ENCODE results near the gene RAPH1. TPM values are rescaled to one million over a fixed set of nuclear protein-coding genes. Genes with fewer than 3 reads are reported as not detected.

The RAPH1 gene
- total and polyA plus RNA-seq, 7 donors, result 4.8 to 19.9 (median 11.8) TPM

DNA sequence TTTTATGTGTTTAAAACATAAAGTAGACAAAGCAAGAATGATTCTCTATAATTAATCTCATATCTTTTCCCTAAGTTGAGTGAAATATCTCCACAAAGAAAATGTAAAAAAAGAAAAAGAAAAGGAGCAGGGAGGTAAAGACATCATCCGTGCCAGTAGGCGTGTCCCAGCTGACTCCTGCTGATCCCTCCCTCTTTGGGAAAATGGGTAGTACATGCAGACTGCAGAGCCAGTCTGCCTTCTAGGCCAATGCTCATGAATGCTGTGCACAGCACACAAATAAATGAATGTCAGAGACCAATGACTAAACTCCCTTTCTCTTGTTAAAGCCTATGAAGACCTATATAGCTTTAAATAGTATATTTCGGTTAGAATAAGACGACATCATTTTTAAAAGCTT lies 64.7 kb downstream of the RAPH1 start:
- intact Hi-C loops (cut with DNase I), result no loop called here
- TF ChIP-seq EP300 (IDR thresholded peaks at IDR 0.05) (no peak), POLR2A (IDR thresholded peaks at IDR 0.05) (no peak), POLR2AphosphoS5 (IDR thresholded peaks at IDR 0.05) (no peak)
- TF ChIP-seq, protein P1, sequence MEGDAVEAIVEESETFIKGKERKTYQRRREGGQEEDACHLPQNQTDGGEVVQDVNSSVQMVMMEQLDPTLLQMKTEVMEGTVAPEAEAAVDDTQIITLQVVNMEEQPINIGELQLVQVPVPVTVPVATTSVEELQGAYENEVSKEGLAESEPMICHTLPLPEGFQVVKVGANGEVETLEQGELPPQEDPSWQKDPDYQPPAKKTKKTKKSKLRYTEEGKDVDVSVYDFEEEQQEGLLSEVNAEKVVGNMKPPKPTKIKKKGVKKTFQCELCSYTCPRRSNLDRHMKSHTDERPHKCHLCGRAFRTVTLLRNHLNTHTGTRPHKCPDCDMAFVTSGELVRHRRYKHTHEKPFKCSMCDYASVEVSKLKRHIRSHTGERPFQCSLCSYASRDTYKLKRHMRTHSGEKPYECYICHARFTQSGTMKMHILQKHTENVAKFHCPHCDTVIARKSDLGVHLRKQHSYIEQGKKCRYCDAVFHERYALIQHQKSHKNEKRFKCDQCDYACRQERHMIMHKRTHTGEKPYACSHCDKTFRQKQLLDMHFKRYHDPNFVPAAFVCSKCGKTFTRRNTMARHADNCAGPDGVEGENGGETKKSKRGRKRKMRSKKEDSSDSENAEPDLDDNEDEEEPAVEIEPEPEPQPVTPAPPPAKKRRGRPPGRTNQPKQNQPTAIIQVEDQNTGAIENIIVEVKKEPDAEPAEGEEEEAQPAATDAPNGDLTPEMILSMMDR (IDR thresholded peaks at IDR 0.05), result no peak
- 52 to 81% methylated on average over 4 of the region's 4 CpGs for WGBS, 2 donors
- Histone ChIP-seq H3K36me3 (no peaks in the 10 kb centered on the region), H3K9me3 (no peaks in the 10 kb centered on the region), H3K4me3 (no peak overlapping the region), H3K4me1 (peaks cover 0 to 14% (median 4%) of the 10 kb centered on the region in 4 donors), H3K27ac (no peak overlapping the region), H3K27me3 (no peaks in the 10 kb centered on the region)
- no peak for DNase-seq

DNA sequence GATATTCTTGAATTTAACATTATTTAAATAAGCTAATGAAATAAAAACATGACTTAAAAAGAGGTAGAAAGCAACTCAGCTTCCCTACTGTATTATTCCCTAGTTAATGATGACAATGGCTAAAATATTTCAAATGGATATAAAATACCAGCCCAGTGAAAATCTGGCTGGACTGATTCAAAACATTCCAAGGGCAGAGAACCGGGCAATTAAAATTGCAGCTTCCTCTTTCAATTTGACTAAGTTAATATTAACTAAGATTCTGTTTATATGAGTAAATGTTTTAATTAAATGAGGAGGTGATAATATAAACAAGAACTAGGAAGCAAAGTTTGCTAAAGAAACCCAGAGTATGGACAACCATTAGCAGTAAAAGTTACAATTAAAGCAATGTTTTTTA lies 65.6 kb downstream of the RAPH1 start:
- no peaks in the 10 kb centered on the region for H3K36me3 ChIP-seq
- H3K27ac ChIP-seq, result no peak overlapping the region
- no peaks in the 10 kb centered on the region for H3K27me3 ChIP-seq
- no peak for DNase-seq
- TF ChIP-seq POLR2A (IDR thresholded peaks at IDR 0.05) (no peak), POLR2AphosphoS5 (IDR thresholded peaks at IDR 0.05) (no peak), EP300 (IDR thresholded peaks at IDR 0.05) (no peak)
- TF ChIP-seq, protein P1 (IDR thresholded peaks at IDR 0.05), result no peak
- intact Hi-C loops (cut with DNase I), result no loop called here
- H3K9me3 ChIP-seq, result no peaks in the 10 kb centered on the region
- WGBS, 2 donors, result 3 to 36% methylated on average over 1 of the region's 1 CpG
- H3K4me1 ChIP-seq, result peaks cover 0 to 14% (median 4%) of the 10 kb centered on the region in 4 donors
- no peak overlapping the region for H3K4me3 ChIP-seq

DNA sequence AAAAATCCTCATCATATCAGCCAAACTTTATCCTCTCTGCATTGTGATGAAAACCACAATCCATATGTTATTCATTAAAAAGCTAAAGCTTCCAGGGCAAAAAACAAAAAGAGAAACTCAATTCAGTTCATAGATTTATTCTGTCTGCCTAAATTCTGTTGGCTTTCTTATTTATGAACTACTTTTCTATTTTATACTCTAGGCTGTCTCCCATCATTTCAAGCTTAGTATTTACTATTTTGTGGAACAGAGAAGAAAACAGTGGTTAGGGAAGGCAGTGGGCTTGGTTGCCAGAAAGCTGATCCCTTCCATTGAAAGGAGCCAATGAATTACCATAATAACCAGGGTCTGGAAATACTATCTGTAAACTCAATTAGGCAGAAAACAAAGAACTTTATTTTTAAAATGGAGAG lies 71.8 kb downstream of the RAPH1 start:
- Histone ChIP-seq H3K27me3 (no peaks in the 10 kb centered on the region), H3K4me3 (no peak overlapping the region), H3K27ac (no peak overlapping the region), H3K4me1 (peaks cover 0 to 2% (median 0%) of the 10 kb centered on the region in 4 donors), H3K9me3 (no peaks in the 10 kb centered on the region), H3K36me3 (peaks cover 0 to 25% (median 6%) of the 10 kb centered on the region in 4 donors)
- no peak for TF ChIP-seq EP300 (IDR thresholded peaks at IDR 0.05)
- TF ChIP-seq POLR2A (IDR thresholded peaks at IDR 0.05), result no peak
- no peak for TF ChIP-seq POLR2AphosphoS5 (IDR thresholded peaks at IDR 0.05)
- TF ChIP-seq, protein P1 (IDR thresholded peaks at IDR 0.05), result no peak
- no peak for DNase-seq
- intact Hi-C loops (cut with DNase I), result no loop called here

DNA sequence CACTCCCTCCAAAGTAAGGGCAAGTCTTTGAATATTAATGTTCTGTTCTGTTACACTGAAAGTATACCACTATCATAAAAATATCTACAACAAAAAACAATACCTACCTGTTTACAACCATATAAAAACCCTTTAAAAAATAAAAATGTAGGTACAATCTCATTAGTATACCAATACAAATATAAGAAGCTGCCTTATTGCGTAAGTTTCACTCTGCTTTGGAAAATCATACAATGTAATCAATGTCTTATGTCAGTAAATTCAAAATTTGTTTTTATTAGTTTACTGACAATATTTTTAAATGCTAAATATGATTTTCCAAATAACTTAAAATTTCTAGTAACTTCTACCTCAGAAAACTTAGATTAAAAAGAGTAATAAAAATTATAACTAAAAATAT lies 72.8 kb downstream of the RAPH1 start:
- TF ChIP-seq, protein P1 (IDR thresholded peaks at IDR 0.05), result no peak
- TF ChIP-seq EP300 (IDR thresholded peaks at IDR 0.05) (no peak), POLR2A (IDR thresholded peaks at IDR 0.05) (no peak), POLR2AphosphoS5 (IDR thresholded peaks at IDR 0.05) (no peak)
- no peak overlapping the region for H3K4me3 ChIP-seq
- DNase-seq, result no peak
- intact Hi-C loops (cut with DNase I), result no loop called here
- WGBS, 2 donors, result 96 to 99% methylated on average over 1 of the region's 1 CpG
- no peak overlapping the region for H3K27ac ChIP-seq
- peaks cover 0 to 34% (median 8%) of the 10 kb centered on the region in 4 donors for H3K36me3 ChIP-seq
- no peaks in the 10 kb centered on the region for H3K9me3 ChIP-seq
- no peaks in the 10 kb centered on the region for H3K27me3 ChIP-seq
- H3K4me1 ChIP-seq, result no peaks in the 10 kb centered on the region

DNA sequence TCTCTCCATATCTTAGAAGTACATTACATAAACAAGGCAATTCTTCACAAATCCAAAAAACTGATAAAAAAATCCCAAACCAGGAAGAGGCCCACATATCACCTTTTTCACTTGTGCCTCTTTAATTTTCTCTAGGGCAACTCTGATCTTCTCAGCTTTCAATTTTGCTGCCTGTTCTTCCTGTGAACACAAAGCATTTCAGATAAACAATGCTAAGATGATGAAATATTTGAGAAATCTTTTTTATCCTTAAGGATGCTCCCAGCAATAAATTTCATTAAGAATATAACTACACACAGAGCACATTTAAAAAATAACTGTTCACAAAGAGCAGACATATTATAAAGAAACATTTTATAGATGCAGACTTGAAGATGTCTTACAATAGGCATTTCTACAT lies 73.4 kb downstream of the RAPH1 start:
- Histone ChIP-seq H3K36me3 (peaks cover 0 to 40% (median 9%) of the 10 kb centered on the region in 4 donors), H3K27ac (no peak overlapping the region), H3K27me3 (no peaks in the 10 kb centered on the region), H3K4me1 (no peaks in the 10 kb centered on the region), H3K9me3 (no peaks in the 10 kb centered on the region), H3K4me3 (no peak overlapping the region)
- intact Hi-C loops (cut with DNase I), result no loop called here
- no peak for DNase-seq
- TF ChIP-seq EP300 (IDR thresholded peaks at IDR 0.05), result no peak
- TF ChIP-seq, protein P1 (IDR thresholded peaks at IDR 0.05), result no peak
- TF ChIP-seq POLR2A (IDR thresholded peaks at IDR 0.05), result no peak
- TF ChIP-seq POLR2AphosphoS5 (IDR thresholded peaks at IDR 0.05), result no peak
